GM18505 (cell line): Measurements from ENCODE around the gene ZSWIM3.

Experiments used
- ATAC-seq: cut with Tn5 transposase; IDR thresholded peaks from one replicate; pipeline ENCODE4 v1.9.1; 2021; ENCODE audit not compliant: unreplicated experiment
- POLR2A ChIP-seq: IDR thresholded peaks from 4 replicates; pipeline ENCODE4 v1.6.1; 2011; ENCODE audit warnings: borderline replicate concordance; ENCODE audit not compliant: insufficient read depth, insufficient read length; ENCODE audit errors: extremely low read depth

ZSWIM3 gene

GRCh38 chr20:45920462-45921336 lies 63.3 kb downstream of the ZSWIM3 start:
- no peak for TF ChIP-seq POLR2A
- no peak for ATAC-seq

GRCh38 chr20:45921337-45922189 lies 64.1 kb downstream of the ZSWIM3 start:
- TF ChIP-seq POLR2A, result no peak
- ATAC-seq, result no peak

- no peak for ATAC-seq
Measured at GRCh38 chr20:45924391-45925261, 67.2 kb downstream of the ZSWIM3 start.

GRCh38 chr20:45925821-45926506 lies 68.5 kb downstream of the ZSWIM3 start:
- TF ChIP-seq POLR2A, result no peak
- ATAC-seq, result no peak

More at GRCh38 chr20:45924391-45925261, 67.2 kb downstream of the ZSWIM3 start:
- TF ChIP-seq POLR2A, result no peak

GRCh38 chr20:45926731-45927070 lies 69.3 kb downstream of the ZSWIM3 start:
- ATAC-seq, result no peak
- no peak for TF ChIP-seq POLR2A

GRCh38 chr20:45927071-45927878 lies 69.9 kb downstream of the ZSWIM3 start:
- ATAC-seq, result no peak
- no peak for TF ChIP-seq POLR2A
